Measurements from ENCODE around the gene SMKR1.
"Not testable (repeated sequence)": the region's sequence is repeated elsewhere in the genome, so short reads cannot be mapped to it uniquely, and the experiment has no call there.

SMKR1 gene

DNA sequence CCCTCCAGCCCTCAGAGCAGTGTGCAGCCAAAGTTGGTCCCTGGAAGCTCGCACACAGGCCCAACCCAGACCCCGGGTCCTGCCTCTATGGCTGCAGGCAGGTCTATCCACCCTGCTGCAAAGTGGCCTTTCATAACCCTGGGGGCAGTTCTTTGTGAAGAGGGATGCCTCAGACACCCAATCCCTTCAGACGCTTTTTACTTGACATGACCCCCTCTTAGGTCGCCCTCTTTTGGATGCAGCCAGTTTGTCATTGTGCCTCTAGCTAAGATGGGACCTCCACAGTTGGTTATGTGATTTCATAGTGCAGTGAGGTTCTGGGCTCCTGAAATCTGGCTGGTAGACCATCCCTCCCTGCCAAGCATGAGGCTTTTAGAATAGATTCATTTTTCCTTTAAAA, 27.3 kb downstream of the SMKR1 start:
- DNase-seq (ENCODE audit: low spot score): no peak

DNA sequence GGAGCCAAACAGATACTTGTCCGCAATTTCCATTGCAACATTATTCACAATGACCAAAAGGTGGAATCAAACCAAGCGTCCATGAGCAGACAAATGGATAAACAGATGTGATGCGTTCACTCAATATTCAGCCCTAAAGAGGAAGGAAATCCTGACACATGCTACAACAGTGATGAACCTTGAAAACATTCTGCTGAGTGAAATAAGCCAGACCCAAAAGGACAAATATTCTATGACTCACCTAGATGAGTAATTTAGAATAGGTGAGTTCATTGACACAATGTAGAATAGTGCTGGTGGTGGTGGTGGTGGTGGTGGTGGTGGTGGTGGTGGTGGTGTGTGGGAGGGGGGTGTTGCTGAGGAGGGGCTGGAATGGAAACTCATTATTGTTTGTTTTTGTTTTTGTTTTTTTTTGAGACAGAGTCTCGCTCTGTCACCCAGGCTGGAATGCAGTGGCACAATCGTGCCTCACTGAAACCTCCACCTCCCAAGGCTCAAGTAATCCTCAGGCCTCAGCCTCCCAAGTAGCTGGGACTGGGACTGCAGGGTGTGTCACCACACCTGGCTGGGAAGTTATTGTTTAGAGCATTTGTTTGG, 28.6 kb downstream of the SMKR1 start:
- peak; percentile 82 for DNase-seq (ENCODE audit: low spot score)

DNA sequence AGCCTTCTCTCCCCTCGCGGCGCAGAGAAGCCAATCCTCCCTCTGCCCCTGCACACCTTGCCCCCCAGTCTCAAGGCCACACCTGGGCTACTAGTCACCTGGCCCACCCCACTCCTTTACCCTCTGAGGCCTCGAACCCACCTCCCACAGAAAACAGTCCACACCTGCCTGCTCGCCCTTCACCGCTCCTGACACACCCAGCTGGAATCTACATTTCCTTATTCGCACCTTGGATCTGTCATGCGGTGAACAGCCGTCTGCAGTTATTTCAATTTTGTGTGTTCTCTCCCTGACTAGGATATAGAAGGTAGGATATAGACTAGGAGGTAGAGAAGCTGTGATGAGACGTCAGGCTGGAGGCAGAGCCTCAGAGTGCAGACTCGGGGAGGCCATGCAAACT, 29.4 kb downstream of the SMKR1 start:
- DNase-seq (ENCODE audit: low spot score): no peak

DNA sequence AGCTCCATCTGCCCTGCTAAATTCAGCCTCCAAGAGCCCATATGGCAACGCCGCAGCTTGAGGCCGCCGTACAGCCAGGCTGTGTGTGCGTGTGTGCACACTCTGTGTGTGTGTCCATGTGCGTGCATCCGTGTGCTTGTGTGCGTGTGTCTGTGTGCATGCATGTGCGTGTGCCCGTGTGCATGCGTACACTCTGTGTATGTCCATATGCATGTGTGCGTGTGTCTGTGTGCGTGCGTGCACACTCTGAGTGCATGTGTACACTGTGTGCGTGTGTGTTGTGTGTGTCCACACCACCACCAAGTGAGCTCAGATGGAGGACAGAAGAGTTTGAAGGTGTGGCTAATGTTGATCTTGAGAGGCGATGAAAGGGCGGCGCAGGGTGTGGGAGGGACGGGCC, 30.0 kb downstream of the SMKR1 start:
- DNase-seq (ENCODE audit: low spot score): no peak

DNA sequence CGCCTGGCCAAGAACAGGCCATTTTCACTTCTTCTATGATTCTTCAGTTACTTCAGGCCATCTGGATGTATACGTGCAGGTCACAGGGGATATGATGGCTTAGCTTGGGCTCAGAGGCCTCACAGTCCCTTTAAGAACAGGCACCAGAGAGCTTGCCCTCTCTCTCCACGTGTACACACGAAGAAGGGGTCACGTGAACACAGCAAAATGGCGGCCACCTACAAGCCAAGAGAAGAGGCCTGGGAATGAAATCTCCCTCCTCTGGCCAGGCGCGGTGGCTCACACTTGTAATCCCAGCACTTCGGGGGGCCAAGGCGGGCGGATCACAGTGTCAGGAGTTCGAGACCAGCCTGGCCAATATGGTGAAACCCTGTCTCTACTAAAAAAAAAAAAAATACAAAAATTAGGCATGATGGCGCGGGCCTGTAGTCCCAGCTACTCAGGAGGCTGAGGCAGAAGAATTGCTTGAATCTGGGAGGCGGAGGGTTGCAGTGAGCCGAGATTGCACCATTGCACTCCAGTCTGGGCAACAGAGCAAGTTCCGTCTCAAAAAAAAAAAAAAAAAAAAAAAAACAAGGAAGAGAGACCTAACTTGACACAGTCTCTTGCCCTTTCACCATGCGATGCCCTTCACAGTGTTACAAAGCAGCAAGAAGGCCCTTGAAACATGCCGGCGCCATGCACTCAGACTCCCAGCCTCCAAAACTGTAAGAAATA, 32.4 kb downstream of the SMKR1 start:
- not testable (repeated sequence) for DNase-seq (ENCODE audit: low spot score)

DNA sequence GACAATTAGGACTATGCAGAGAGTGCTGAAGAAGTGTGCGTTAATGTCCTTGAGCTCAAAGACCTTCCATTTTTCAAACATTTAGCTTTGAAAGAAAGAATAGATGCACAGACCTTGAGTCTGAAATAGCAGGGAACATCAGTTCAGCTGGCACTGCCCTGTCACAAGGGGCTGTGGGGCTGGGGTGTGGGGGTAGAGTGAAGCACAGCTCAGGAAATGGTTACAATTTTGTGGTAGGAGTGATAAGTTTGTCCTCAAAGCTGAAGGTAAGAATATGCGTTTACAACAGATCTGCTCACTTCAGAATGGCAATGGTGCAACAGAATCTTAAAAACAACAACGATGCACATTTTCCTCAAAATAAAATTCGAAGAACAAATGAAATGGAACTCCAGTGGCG, 33.6 kb downstream of the SMKR1 start:
- DNase-seq (ENCODE audit: low spot score): no peak

DNA sequence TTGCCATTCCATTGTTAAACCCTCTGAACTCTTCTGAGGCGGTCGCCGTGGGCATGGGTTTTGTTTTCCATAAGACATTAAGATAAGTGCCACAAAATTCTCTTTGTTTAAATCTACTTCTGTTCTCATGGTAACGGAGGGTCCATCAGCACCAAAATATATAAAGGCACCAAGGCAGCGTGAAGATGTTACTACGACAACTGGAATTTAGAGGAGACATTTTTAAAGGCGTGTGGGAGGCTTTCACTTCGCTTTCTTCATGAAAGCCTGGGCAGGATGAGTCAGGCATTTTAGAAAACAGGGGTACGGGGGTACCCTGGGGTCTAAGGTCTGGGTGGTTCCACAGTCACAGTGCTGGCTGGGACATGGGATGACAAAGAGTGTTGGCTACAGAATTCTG, 34.0 kb downstream of the SMKR1 start:
- DNase-seq (ENCODE audit: low spot score): no peak

DNA sequence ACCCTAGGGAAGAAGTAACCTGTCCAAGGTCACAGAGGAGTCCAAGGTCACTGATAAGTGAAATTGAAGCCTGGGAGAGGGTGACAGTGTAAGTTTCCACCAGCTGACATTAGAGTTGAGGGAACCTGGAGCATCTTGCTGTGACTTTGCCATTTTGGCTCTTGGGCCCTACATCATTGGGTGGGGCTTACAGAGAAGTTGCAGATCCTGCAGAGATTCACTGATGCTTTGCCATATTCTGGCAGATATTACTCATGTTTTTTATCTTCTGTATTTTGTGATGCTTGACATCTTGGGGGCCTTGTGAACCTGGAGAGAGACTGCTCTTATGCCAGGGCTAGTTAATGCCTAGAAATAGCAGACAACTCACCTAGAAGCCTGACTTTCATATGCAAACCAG, 36.5 kb downstream of the SMKR1 start:
- no peak for DNase-seq (ENCODE audit: low spot score)

DNA sequence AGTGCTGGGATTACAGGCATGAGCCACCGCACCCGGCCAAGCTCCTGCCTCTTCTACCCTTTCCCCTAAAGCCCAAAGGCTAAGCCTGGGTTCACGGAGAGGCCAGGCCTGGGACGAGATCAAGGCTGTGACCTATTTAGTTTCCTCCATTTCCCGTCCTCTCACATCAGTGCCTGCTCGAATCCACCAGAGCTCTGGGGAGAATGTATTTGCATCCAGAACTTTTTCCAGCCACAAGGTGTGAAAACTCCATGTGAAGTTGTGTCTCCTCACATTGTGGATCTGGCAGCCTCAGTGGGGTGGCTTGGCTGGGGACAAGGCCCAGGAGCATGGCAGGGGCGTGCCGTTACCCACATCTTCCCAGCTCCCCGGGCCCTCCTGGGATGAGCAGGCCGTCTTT, 38.0 kb downstream of the SMKR1 start:
- DNase-seq (ENCODE audit: low spot score): no peak

DNA sequence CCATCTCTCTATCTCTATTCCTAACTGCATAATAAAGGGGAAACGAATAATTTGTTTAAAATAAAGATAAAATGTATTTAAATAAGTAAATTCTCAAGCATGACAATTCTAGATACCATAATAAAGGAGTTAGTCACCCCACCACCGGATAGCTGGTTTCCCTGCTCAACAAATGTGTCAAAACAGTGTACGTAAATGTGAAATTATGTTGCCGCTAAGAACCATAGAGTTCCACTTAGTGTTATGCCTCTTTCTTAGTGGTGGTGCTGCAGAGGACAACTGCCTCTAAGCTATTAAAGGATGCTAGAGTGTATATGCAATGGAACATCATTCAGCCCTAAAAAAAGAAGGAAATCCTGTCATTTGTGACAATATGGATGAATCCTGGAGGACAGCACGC, 42.4 kb downstream of the SMKR1 start:
- DNase-seq (ENCODE audit: low spot score): no peak

DNA sequence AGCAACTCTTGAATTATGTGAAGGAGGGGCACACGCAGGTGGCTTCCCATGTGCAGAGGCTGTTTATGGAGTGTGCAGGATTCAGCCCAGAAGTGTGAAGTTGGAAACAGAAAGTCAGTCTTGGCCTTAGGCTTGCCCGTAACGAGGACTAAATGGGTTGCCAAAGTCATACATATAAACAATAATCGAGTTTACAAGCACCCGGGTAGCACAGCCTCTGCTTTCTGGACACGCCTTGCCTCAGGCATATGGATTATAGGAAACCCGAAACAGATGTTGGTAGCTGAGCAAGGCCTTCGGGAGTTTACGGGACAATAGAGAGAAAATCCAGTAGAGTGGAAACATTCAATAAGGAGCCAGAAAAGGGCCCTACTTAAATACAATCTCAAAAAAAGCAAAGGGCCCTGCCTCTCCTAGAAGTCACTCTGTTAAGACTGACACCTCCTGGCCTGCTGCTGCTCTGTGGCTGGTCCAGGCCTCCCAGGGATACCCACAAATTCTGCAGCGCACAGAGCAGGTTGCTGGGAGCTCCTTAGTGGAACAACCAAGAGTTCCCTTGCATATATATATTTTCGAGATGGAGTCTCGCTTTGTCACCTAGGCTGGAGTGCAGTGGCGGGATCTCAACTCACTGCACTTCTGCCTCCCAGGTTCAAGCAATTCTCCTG, 48.5 kb downstream of the SMKR1 start:
- no peak for DNase-seq (ENCODE audit: low spot score)

DNA sequence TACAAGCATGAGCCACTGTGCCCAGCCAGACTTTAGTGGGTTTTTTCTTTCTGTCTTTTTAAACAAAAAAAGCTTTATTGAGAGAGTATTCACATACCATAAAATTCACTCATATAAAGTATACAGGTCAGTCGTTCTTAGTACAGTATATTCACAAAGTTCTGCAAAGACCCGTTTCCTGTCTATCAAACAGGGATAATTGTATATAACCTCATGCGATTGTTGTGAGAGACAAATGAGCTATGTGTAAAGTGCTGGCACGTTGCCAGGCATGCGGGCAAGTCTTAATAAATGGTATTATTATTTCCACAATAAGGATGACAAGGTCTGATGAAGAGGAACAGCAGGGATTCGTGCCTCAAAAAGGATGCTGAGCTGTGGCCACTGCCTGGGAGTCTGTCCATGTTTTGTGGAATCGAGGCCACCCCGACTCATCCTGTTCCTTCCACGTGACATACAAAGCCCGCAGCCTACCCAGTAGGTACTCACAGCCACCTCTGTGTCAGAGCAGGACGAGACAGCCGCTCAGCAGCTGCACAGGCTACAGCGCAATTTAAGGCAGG, 51.6 kb downstream of the SMKR1 start:
- DNase-seq (ENCODE audit: low spot score): peak; percentile 38

DNA sequence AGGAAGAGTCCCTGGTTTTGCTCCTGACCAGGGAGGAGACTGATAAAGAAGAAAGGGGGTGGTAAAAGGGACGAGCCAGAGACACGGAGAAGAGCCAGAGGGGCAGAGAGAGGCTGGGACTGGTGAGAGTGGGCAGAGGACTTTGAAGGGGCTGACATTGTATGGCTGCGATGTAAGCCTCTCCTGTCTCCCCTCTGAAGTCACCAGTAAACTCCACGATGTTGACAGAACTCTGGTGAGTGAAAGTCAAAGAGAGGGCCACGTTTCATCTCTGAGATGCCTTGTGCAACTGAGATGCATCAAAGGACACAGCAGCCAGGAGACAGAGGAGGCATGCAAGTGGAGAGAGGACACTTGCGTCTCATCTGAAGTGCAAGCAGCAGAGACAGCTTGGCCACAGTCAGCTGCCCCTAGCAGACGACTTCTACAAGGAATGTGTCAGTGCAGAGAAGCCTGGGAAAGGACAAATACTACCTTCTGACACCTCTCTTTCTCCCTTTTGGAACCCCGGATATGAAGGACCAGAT, 54.3 kb downstream of the SMKR1 start:
- no peak for DNase-seq (ENCODE audit: low spot score)

DNA sequence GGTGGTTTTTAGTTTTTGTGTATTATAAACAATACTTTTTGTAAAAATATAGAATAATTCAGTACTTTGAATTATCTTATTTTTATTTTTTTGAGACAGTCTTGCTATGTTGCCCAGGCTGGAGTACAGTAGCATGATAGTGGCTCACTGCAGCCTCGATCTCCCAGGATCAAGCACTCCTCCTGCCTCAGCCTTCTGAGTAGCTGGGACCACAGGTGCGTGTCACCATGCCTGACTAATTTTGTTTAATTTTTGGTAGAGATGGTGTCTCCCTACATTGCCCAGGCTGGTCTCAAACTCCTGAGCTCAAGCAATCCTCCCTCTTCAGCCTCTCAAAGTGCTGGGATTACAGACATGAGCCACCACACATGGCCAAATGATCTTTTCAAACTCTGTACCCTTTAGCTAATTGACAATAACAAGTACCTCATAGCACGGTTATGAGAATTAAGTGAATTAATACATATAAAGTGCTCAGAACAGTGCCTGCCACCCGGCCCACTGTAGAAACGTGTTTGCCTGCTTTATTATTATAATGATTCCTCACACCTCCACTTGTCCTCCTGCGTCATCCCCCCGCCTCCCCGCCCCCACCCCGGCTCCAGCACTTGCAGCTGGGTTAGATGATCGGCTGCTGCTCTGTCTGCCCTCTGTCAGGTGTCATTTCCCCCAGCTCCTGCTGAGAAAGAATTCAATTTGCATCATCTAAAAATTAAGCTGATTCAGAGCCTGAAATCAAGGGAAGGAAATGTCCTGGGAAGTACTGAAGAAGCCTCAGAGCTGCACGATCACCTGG, 55.6 kb downstream of the SMKR1 start:
- DNase-seq (ENCODE audit: low spot score): no peak

DNA sequence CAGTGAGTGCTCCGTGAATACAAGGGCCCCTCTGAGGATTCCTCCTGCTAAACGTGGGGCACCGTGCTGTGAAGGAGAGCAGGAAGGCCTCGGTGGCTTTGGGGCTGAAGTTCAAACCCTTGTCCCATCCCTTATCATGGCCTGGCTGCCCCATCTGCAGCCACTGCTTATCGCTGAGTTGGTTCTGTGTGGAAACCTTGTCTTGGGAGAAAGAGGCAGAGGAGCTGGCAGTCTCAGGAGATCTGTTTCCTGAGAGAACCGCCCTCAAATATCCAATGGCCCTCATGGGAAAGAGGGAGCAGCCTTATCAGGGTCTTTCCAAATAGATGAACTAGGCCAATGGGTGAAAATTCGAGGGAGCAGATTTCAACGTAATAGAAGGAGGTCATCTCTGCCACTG, 57.2 kb downstream of the SMKR1 start:
- DNase-seq (ENCODE audit: low spot score): no peak

DNA sequence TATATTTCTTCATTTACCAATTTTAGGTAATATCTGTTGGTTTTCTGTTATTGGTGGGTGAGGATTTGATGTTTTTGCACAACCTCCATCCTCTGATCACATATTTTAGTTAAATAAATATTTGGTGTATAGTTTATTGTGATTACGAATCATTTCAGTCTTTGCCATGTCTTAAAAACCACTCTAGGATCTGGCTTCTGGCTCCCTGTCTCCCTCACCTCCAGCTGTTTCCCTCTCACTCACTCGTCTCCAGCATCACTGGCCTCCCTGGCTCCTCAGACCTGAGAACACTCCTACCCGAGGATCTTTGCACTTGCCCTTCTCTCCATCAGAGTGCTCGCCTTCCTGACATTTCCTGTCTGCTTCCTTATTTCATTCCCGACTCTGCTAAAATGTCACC, 58.5 kb downstream of the SMKR1 start:
- no peak for DNase-seq (ENCODE audit: low spot score)

DNA sequence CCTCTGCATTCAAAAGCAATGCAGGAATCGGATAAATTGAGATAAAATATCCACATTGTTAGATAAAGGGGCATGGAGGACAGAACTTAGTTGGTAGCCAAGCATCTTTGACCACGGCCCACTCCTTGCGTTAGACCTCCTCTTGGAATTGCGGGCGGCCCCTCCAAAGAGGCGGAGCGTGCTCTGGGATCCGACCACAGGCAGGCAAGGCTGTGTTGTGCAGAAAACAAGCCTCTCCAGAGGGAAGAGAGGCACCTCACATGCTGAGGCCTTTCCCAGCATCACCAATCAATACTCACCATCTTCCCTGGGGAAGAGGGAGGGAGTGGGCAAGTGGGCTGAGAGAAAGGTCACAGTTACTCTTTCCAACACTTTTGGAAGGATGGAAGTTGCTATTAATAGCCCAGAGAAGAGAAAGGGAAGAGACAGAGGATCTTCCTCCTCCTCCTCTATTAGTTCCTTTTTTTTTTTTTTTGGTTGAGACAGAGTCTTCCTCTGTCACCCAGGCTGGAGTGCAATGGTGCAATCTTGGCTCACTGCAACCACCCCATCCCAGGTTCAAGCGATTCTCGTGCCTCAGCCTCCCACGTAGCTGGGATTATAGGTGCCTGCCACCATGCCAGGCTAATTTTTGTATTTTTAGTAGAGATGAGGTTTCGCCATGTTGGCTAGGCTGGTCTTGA, 59.5 kb downstream of the SMKR1 start:
- DNase-seq (ENCODE audit: low spot score): no peak

All from activated CD4-positive, alpha-beta T cell treated with anti-CD3 and anti-CD28 coated beads, Interleukin-2, Interleukin-4, amounts not matched to agents 100 ng/mL and 50 ng/mL, durations not matched to agents 16 hours and 8 hours (primary cell).